Glomerular visceral epithelial cell (primary cell): ENCODE results near the gene RIMS4.
A peak's percentile ranks its signal among the peaks of the same experiment; 100 is the strongest.
"Not testable (repeated sequence)": the region's sequence is repeated elsewhere in the genome, so short reads cannot be mapped to it uniquely, and the experiment has no call there.

ENCODE experiments used
- DNase-seq: peaks from one replicate; pipeline ENCODE4 v3.0.0-alpha.2; 2016; ENCODE audit errors: extremely low spot score

RIMS4 gene

DNA sequence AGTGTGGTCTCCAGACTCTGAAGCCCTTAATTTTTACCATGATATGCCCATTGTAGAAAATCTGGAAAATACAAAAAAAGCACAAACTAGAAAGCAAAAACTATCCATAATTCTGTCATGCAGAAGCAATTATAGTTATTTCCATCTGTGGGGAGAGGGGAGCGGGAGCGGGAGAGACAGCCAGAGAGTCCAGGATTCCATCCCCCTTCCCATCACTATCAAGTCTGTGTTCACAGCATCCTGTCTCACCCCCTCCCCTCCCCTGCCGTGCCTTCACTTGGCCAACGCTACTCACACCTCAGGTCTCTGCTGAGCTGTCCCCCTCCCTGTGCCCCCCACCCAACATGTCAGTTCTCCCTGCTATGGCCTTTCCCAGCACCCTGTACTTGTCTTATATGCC is 14.5 kb downstream of the RIMS4 start:
- DNase-seq = no peak

DNA sequence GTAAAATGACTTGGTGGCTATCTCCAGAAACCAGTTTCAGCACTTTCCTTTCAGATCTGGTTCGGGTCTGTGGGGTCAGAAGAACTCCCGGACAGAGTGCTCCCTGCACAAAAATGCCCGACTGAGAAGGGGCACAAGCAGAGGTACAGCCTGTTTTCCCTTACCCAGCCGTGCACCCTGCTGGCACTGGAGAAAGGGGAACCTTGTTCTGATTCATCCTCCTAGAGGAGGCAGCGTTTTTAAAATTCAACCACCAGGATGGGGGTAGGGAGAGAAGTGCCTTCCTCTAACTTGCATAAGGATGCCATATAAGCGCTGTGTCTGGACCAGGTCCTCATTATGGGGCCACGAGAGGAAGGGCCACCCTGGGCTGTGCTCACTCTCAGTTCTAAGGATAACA is 17.6 kb downstream of the RIMS4 start:
- no peak for DNase-seq

DNA sequence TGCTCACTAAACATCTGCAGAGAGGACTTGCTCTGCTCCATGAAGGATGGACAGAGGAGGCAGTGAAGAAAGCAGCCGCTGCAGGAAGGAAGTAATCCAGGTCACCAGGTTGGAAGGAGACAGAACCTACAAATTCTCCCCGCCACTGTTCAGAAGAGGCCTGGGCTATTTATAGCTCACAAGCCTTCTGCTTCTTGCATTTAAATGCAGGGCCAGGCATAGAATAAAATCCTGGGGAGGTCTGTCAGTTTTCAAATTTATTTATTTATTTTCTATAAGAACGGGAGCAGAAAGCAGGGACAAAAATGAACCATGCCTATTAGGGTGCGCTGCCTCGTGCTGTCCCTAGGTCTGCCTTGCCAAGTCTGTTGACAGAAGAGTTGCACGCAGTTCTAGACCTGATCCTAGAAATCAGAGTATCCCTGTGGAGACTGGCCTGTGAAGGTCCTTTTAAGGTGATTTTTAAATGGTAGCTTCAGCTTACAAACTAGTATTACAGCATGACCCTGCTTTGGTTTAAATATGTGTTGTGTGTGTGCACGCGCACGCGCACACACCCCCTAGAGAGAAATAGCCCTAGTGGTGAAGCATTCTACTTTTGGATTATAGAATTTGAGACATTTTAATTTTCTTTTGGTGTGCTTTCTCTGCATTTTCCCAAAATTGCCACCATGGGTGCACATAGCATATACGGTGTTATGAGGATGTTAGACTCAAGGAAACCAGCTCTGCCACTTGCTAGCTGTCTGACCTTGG is 19.5 kb downstream of the RIMS4 start:
- DNase-seq = no peak

DNA sequence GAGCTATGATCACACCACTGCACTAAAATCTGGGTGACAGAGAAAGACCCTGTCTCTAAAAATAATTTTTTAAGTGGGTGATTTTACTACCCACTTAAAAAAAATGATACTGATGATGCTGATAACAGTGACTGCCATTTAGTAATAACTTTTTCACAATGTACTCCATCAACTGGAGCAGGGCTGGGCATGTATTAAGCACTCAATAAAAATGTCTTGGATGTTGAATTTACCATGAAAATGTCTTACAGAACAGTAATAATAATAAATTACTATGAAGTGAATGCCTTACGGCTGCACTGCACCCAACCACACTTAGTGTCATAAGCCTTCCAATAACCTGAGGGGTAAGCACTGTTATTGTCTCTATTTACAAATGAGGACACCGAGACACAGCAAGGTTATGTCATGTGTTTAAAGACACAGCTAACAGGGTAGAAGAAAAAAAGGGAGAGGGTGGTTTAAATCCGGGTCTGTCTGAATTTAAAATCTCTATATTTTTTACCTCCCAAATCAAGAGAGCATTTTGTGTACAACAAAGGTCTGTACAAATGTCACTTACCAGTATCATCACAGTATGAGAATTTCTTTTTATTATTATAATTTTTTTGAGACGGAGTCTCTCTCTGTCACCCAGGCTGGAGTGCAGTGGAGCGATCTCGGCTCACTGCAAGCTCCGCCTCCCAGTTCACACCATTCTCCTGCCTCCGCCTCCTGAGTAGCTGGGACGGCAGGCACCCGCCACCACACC is 21.5 kb downstream of the RIMS4 start:
- DNase-seq = no peak

DNA sequence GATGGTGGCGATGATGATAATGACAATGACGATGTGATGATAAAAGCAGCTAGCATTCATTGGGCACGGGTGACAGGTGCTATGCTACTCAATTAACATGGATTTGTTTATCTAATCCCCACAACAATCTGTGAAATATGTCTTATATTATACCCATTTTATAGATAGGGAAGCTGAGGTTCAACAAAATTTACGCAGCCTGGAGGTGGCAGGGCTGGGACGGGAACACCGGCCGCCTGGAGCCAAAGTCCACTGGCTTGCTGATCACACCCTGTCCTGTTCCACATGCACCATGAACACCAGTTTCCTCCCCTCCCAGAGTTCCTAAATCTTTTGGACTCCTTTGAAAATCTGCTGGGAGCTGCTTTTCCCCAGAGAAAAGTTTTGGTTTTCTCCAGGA is 23.0 kb downstream of the RIMS4 start:
- DNase-seq = no peak

DNA sequence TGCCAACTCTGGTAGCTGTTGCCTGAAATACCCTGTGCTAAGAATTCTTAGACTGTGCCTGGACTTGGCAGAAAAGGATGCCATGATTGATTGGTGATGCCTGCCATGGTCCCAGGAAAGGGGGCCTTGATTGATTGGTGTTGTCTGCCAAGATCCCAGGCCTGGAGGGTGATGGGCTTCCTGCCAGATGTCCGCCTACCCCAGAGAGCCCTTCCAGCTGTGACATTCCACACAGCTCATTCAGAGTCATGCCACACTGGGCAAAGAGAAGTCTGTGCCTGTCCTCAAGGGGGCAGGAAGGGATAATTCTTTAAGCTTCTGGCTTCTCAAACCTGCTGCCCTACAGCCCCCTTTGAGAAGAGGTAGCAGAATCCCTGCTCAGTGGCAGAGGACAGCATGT is 24.6 kb downstream of the RIMS4 start:
- DNase-seq = no peak

DNA sequence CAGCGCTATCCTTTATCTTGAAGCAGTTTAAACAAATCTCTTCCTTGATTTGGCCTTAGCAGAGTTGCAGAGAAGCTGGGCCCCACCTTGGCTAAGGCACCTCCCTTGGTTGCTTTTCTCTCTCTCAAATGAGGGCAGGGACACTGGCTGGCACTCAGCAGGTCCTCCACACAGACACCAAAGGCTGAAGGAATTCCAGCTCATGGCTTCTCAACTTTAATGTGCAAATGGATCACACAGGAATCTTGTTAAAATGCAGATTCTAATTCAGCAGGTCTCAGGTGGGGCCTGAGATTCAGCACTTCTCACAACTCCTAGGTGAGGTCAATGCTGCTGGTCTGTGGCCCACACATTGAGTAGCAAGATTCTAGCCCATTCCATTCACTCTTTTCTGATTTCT is 25.7 kb downstream of the RIMS4 start:
- no peak for DNase-seq

DNA sequence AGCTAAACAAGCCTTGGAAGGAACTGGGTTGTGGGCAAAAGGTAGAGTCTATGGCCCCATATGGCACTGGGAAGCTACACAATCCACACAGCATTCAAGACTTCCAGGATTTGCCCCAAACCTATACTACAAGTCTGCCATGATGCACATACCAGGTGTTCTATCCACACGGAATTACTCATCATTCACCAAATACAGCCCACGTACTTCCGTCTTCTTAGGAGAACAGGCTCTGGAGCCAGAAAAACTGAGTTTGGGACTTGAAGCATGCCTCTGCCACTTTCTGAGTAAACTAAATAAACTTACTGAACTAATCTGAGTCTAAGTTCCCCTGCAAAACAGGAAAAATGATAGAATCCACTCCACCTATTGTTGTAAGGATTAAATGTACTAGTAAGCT is 28.6 kb downstream of the RIMS4 start:
- DNase-seq = no peak

DNA sequence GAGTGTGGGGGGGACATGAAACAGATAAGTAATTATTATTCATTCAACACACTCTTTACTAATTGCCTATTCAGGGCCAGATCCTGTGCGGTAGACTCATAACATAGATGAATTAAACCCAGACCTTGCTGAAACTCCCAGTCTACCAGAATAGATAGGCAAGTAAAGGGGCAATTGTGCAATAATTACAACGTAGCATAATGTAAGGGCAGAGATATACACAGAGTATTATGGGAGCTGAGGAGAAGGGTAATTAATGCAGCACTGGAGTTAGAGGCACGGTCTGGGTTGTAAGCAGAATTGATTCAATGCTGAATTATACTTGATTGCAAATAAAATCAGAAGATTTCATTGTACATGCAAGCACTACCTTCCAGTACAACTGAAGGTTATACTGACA is 29.2 kb downstream of the RIMS4 start:
- no peak for DNase-seq

DNA sequence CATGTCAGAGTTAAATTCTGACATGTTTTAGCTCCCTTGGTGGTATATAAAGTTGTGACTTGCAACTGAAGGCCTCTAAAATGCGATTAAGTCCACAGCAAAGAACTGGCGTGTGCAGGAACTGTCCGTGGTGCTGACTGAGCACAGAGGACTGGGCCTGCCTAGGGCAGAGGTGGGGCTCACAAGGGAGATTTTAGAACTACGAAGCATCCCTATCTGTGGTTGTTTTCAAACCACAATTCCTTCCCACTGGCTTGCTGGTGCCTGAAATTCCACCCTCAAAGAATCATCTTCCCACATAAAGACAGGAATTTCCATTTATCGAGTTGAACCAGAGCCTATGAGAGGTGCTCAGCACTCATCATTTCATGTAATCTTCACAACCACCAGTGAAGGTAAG is 30.1 kb downstream of the RIMS4 start:
- peak; percentile 53 for DNase-seq

DNA sequence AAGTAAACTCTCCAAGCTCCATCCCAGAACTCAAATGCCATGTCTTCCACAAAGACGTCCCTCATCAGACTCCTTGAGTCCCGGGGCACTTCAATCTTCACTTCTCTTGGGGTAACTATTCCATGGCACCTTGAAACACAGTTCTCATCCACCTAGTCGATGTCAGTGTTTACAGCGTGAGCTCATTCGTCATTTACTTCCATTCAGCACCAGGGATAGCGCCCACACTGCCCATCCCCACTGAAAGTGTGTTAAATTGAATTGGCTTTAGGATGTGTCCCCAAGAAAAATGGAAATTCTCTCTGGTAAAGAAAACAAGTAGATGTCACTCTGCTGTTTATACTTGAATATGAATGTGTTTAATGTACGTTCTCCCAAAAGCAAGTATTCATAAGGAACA is 33.4 kb downstream of the RIMS4 start:
- DNase-seq = peak; percentile 21

DNA sequence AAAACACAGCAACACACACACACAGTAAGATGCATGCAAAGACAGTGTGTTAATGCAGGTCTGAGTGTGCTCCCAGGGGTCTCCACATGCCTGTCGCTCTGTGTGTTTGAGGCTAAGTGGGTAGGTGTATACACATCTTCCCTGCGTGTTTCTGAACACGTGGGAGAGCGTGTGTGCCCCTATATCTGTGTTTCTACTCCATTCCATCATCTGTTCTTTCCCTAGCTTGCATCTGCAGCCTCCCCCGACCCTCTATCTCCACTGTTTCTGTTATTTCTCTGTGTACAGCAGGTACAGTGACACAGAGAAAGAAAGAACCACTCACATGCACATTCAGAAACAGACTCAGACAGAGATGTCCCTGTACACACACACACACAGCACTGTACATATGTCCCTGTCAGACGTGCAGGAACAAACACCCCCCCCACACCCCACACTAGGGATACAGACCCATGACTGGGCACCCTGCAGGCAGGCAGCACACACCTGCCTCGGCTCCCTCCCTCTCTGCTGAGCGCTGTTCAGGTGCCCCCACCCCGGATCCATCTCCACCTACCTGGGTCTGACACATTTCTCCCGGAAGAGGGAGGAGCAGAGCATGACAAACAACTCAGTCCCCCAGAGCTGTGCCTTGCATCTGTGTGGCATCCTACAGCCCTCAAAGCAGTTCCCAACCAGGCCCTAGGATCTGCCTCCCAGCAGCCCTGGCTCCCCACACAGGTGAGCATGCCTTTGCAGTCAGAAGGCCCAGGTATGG is 37.1 kb downstream of the RIMS4 start:
- DNase-seq = no peak

DNA sequence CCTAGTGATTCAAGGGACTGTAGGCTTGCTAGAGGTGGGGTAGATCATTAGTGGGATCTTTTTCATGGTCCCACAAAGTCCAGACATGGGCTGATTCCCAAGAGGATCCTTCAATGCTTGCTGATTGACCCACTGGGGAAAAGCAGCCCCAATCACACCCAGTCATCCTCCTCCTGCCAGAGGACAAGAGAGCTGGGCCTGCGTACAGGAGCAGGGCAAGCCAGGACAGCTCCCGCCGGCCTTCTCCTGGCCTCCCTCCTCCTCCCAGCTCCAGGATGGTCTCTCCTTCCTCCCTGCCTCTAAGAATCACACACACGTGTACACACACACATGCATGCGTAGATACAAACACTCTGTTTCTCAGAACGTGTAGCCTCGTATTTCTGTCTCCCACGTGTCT is 37.7 kb downstream of the RIMS4 start:
- DNase-seq = no peak

DNA sequence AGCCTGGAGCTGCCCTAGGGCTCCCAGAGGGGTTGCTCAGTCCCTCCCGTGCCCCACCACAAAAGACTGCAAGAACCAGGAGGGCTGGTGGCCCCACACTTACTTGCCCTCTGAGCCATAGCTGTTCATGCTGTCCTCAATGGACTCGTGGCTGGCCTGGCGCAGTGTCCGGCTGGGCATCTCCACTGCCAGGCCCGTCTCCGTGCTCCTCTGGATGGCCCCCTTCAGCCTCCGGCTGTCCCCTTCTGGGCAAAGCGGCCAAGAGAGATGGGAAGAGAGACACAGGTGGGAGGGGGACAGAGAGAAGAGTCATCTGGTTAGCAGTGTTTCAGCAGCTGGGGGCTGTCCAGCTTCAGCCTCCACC is 39.2 kb downstream of the RIMS4 start:
- no peak for DNase-seq

DNA sequence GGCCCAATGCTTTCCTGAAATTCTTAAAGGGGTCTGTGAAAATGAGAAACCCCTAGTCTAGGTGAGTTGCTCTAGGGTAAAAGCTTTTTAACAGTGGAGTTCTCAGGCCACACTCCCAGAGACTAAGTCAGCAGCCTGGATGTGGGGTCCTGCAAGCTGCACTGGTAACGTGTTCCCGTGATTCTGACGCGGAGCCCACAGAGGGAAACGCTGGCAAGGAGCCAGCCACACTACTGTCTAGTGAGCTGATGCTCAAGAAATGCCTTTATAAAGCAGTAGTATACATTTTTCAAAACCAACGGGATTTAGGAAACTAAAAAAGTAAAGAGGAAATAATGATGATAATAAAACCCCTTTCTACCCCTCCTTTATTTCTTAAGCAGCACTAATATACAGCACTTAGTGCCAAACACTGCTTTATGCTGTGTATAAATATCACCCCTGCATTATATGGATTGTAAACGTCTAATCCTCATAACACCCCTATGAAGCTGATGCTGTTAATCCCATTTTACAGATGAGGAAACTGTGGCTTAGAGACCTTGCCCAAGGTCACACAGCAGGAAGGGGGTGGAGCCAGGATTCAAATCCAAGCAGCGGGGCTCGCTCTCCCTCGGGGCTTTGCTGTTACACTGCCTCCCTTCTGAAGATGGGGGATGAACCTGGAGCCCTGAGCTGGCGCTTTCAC is 39.7 kb downstream of the RIMS4 start:
- DNase-seq = no peak

DNA sequence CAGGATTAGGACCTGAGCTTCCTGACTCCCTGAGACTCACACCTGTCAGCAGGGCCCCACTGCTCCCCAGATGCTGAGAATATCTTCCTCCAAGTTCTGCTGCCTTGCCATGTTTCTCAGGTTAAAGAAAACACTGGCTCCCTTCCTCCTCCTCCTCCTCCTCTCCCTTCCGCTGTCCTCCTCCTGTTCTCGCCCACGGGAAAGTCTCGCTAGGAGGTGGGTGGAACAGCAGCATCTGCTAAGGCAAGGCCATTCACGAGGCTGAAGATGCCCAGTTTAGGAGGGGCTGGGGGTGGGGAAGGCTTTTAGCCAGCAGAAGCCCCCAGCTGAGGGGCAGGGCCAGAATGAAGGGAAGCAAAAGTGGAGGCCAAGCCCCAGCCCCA is 40.9 kb downstream of the RIMS4 start:
- no peak for DNase-seq

DNA sequence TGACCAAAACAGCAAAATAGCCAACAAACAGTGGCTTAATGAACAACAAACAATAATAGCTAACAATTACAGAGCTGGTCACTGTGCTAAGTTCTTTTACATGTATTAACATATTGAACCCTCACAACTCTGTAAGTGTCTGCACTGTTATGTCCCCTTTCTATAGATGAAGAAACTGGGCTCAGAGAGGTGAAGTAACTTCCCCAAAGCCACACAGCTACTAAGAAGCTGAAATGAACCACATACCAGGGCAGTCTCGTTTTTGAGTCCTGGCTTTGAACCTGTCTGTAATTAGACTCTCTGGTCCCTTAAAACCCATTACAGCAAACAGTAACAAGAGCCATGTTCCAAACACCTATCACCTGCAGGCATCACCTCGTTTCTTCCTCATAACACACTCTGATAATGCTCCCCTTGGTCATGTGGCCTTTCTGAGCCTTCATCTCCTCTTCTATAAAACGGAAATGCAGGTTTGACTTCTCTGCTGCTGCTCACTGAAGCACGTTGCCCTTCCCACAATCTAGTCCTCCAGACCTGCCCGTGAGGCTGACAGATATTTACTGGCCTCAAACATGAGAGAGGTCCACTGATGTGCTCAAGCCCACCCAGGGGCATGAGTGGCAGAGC is 41.4 kb downstream of the RIMS4 start:
- no peak for DNase-seq

DNA sequence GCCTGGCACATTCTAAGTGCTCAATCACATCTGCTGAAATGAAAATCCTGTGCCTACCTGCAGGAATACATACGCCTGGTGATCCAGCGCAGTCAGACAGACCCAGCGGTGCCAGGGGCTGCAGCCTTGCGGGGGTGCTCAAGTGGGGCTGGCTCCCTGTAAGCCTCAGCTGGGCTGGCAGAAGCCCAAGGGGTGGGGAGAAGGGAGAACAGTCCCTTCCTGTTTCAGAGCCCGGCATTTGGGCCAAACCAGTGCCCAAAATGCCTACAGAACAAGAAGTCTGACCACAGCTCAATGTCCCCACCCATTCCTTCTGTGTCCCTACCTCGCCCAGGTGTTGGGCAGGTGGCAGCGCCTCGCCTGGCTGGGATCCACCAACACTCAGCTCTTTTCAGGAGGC is 42.1 kb downstream of the RIMS4 start:
- DNase-seq = no peak

DNA sequence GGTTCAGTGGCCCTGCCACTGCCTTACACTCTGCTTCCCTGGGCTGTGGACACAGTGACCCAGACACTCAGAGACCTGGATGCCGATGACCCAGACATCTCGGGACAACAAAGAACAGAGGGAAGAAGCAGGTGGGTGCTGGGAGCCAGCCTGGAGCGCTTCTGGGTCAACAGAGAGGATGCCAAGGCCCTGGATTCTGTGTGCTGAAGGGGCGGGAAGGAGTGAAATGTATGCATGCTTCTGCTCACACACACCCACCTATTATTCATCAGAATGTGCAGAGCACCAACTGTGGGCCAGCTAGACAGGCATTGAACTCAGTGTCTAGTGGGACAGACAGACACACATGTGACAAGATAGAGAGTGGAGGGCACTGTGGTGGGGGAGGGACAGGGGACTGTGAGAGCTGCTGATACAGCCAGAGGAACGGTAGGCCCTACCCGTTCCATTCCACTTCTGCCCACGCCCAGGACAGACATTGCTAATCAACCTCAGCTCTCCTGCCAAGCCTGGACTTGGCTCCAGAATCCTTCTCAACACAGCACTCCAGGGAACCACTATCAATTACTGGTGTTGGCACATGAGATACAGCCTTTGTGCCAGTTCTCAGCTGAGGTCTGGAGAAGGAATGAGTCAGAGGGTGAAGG is 44.5 kb downstream of the RIMS4 start:
- DNase-seq = no peak

DNA sequence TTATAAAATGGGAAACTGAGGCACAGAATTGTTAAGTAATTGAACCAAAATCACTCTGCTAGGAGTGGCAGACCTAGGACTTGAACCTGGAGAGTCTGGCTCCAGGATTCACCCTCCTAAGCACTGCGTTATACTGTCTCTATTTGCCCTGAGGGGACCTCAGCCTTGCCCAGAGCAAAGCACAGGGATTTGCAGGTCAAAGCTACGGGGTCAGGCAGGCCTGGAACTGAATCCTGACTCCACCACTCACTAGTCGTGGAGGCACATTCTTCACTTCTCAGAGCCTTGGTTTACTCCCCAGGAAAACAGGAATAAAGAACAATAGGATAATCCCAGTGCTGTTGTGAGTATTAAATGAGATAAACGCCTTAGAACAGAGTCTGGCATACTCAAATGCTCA is 45.3 kb downstream of the RIMS4 start:
- DNase-seq = no peak

DNA sequence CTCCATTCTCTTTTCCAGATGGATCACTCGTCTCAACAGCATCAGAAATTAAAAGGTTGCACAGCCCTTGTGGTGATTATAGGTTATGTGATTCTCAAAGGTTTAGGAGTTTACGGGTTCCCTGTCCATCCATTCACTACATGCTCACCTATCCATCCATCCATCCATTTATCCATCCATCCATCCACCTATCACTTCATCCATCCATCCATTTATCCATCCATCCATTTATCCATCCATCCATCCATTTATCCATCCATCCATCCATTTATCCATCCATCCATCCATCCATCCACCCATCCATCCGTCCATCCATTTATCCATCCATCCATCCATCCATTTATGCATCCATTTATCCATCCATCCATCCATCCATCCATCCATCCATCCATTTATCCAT is 46.5 kb downstream of the RIMS4 start:
- DNase-seq = not testable (repeated sequence)
